SH-SY5Y (cell line): ENCODE results near the gene CCDC148.

Source experiments
- GATA2 ChIP-seq: IDR thresholded peaks from 2 replicates; pipeline ENCODE4 v1.6.1; 2011; ENCODE audit warnings: mild to moderate bottlenecking, low read depth, low read length
- GATA3 ChIP-seq: IDR thresholded peaks from 2 replicates; pipeline ENCODE4 v1.6.1; 2011; ENCODE audit warnings: low read depth, mild to moderate bottlenecking, low read length, moderate library complexity

- TF ChIP-seq GATA3 (no peak), GATA2 (no peak)
Observed at GRCh38 chr2:158178646-158179045, 277.9 kb downstream of the CCDC148 start.
